Measurements from ENCODE around the gene MDM1.

MDM1 gene

GRCh38 chr12:68317047-68317667, 15.0 kb downstream of the MDM1 start:
- peak; percentile 62 for DNase-seq

GRCh38 chr12:68310370-68310769, 21.8 kb downstream of the MDM1 start:
- no peak for DNase-seq

- no peak for DNase-seq
Measured at GRCh38 chr12:68306564-68306963, 25.6 kb downstream of the MDM1 start.

GRCh38 chr12:68305278-68305677, 26.9 kb downstream of the MDM1 start:
- no peak for DNase-seq

- DNase-seq = no peak
Measured at GRCh38 chr12:68304626-68305025, 27.5 kb downstream of the MDM1 start.

GRCh38 chr12:68303850-68304249, 28.3 kb downstream of the MDM1 start:
- DNase-seq = no peak

GRCh38 chr12:68297929-68298328, 34.2 kb downstream of the MDM1 start:
- DNase-seq = no peak

GRCh38 chr12:68294251-68294650, 37.9 kb downstream of the MDM1 start:
- DNase-seq = no peak

GRCh38 chr12:68293347-68293746, 38.8 kb downstream of the MDM1 start:
- DNase-seq = no peak

- DNase-seq = no peak
Measured at GRCh38 chr12:68292151-68292943, 39.8 kb downstream of the MDM1 start.

- no peak for DNase-seq
Measured at GRCh38 chr12:68291396-68292036, 40.6 kb downstream of the MDM1 start.

GRCh38 chr12:68290126-68290525, 42.0 kb downstream of the MDM1 start:
- no peak for DNase-seq

GRCh38 chr12:68287106-68287505, 45.1 kb downstream of the MDM1 start:
- DNase-seq = peak; percentile 25

GRCh38 chr12:68286396-68286795, 45.8 kb downstream of the MDM1 start:
- DNase-seq = no peak

- no peak for DNase-seq
Measured at GRCh38 chr12:68285541-68285940, 46.6 kb downstream of the MDM1 start.

GRCh38 chr12:68281322-68282077, 50.7 kb downstream of the MDM1 start:
- DNase-seq = peak; percentile 5

- no peak for DNase-seq
Measured at GRCh38 chr12:68280240-68280639, 51.9 kb downstream of the MDM1 start.

- DNase-seq = no peak
Measured at GRCh38 chr12:68279227-68280054, 52.7 kb downstream of the MDM1 start.

- DNase-seq = no peak
Measured at GRCh38 chr12:68276402-68276930, 55.7 kb downstream of the MDM1 start.

GRCh38 chr12:68272732-68273131, 59.4 kb downstream of the MDM1 start:
- DNase-seq = no peak

- no peak for DNase-seq
Measured at GRCh38 chr12:68271346-68271745, 60.8 kb downstream of the MDM1 start.

- DNase-seq = no peak
Measured at GRCh38 chr12:68270358-68270757, 61.8 kb downstream of the MDM1 start.

Data from inflammatory macrophage treated with lipopolysaccharide for 4 hours (primary cell).